HepG2 (cell line): ENCODE measurements around the gene SUN1. TPM values are rescaled to one million over a fixed set of nuclear protein-coding genes. Genes with fewer than 3 reads are reported as not detected.
"Not testable (repeated sequence)": the region's sequence is repeated elsewhere in the genome, so short reads cannot be mapped to it uniquely, and the experiment has no call there.

Source experiments
- ATAC-seq: fragments of 200-7000 bp; cut with Tn5 transposase; 3 replicates; pipeline ENCODE4 v1.9.1; 2020; ENCODE audit warnings: mild to moderate bottlenecking, moderate library complexity
- BruUV-seq: library from RNA; stranded (reverse); fragments of 400-500 nt; replicated peaks from 2 replicates; lab custom pipeline; 2021; lab: Mats Ljungman, UMichigan
- CTCF ChIA-PET: fragments of 300-600 bp; formaldehyde crosslinking; extraction: SDS; loops from one replicate; lab custom pipeline; 2021; ENCODE audit warnings: low total read pairs, inconsistent platforms, low intra/inter-chr PET ratio; lab: Yijun Ruan, JAX
- POLR2A ChIA-PET: fragments of 350-600 bp; sonication (Branson Sonifier 250); formaldehyde crosslinking; loops from one replicate; lab custom pipeline; 2020; ENCODE audit warnings: antibody characterized with exemption, inconsistent platforms; lab: Yijun Ruan, JAX
- DNase-seq: peaks from one replicate; pipeline ENCODE4 v3.0.0-alpha.2; 2015; ENCODE audit warnings: low spot score
- FAIRE-seq: peaks from 3 replicates; lab custom pipeline; 2011; peaks lifted over from hg19 to GRCh38; lab: Jason Lieb, UNC
- H2AFZ ChIP-seq: one replicate; pipeline ENCODE4 v1.6.1; 2011; ENCODE audit warnings: low read length, inconsistent platforms
- H3K27ac ChIP-seq: fragments of 300-600 bp; 3 replicates; pipeline ENCODE4 v1.8.0; 2011; ENCODE audit warnings: mixed run types, mild to moderate bottlenecking, mixed read lengths, low read length, inconsistent platforms; ENCODE audit not compliant: insufficient read depth; ENCODE audit errors: extremely low read length
- H3K27me3 ChIP-seq, 2 experiments: fragments of 200-600 bp in 1 of 2; 2 replicates in 1 of 2; 3 replicates in 1 of 2; pipeline versions ENCODE4 v1.6.0 to v1.8.0; 2011; ENCODE audit warnings: low read length in 2 of 2, mild to moderate bottlenecking in 2 of 2, moderate library complexity in 2 of 2, inconsistent platforms in 1 of 2; ENCODE audit not compliant: insufficient read depth in 2 of 2, control insufficient read depth in 1 of 2
- H3K36me3 ChIP-seq, 2 experiments: fragments of 200-600 bp in 1 of 2; replicated peaks in 1 of 2; 2 replicates in 1 of 2; 3 replicates in 1 of 2; pipeline versions ENCODE4 v1.5.1 to v1.8.0; 2011; ENCODE audit warnings: low read length in 2 of 2, inconsistent platforms in 1 of 2; ENCODE audit not compliant: insufficient read depth in 2 of 2, control insufficient read depth in 1 of 2
- H3K4me1 ChIP-seq: 2 replicates; pipeline ENCODE4 v1.5.1; 2012; ENCODE audit warnings: low read length, inconsistent platforms; ENCODE audit not compliant: insufficient read depth
- H3K4me2 ChIP-seq: 2 replicates; pipeline ENCODE4 v1.6.0; 2011; ENCODE audit warnings: low read depth, low read length, inconsistent platforms
- H3K4me3 ChIP-seq, 3 experiments: fragments of 200-600 bp in 1 of 3; sonication (generic), shearing (Covaris generic) in 1 of 3; replicated peaks in 1 of 3; 2 replicates each; pipeline ENCODE4 v1.5.1; 2011 to 2016; ENCODE audit warnings: low read length in 3 of 3, inconsistent platforms in 2 of 3, low read depth in 2 of 3, mild to moderate bottlenecking in 2 of 3, control low read depth in 1 of 3, mixed read lengths in 1 of 3; ENCODE audit not compliant: insufficient read depth in 1 of 3
- H3K79me2 ChIP-seq: one replicate; pipeline ENCODE4 v1.6.1; 2011; ENCODE audit warnings: low read length, inconsistent platforms; ENCODE audit not compliant: insufficient read depth
- H3K9ac ChIP-seq: 2 replicates; pipeline ENCODE4 v1.6.0; 2011; ENCODE audit warnings: mild to moderate bottlenecking, low read depth, low read length, inconsistent platforms; ENCODE audit not compliant: insufficient read depth
- H3K9me3 ChIP-seq: 2 replicates; pipeline ENCODE4 v1.5.1; 2012; ENCODE audit warnings: mild to moderate bottlenecking, low read length
- H4K20me1 ChIP-seq: 2 replicates; pipeline ENCODE4 v1.6.0; 2011; ENCODE audit warnings: inconsistent platforms, mild to moderate bottlenecking, low read length, moderate library complexity; ENCODE audit not compliant: insufficient read depth
- HOXA3 ChIP-seq: sonication (generic); formaldehyde crosslinking; IDR thresholded peaks from 2 replicates; pipeline ENCODE4 v1.5.0; 2020; ENCODE audit warnings: missing genetic modification reagents
- STAG1 ChIP-seq: sonication (generic); formaldehyde crosslinking; IDR thresholded peaks from 2 replicates; pipeline ENCODE4 v1.4.0; 2020; ENCODE audit warnings: missing genetic modification reagents
- ZBTB33 ChIP-seq: sonication (generic); formaldehyde crosslinking; IDR thresholded peaks from 2 replicates; pipeline ENCODE4 v1.4.0; 2020; ENCODE audit warnings: missing genetic modification reagents
- WGBS: methylation state at CpG from one replicate; pipeline ENCODE4 v1.1.6; 2017; ENCODE audit warnings: low lambda C conversion rate; 5-methylcytosine and 5-hydroxymethylcytosine counted together
- in situ Hi-C: cut with HindIII; loops from 2 replicates; pipeline ENCODE4 v1.10.0; 2017; ENCODE audit warnings: low pct_unique_long_range_greater_than_20kb; ENCODE audit not compliant: extremely low pct_ligation_motif_present
- intact Hi-C: fragments of 100-400 bp; cut with micrococcal nuclease; formaldehyde crosslinking; loops from one replicate; pipeline ENCODE4 v1.10.0; 2022; ENCODE audit not compliant: unreplicated experiment
- polyA plus RNA-seq, 8 experiments: library from polyadenylated mRNA; depleted of rRNA in 3 of 8; stranded (reverse) in 7 of 8; unstranded in 1 of 8; fragments of >200 nt; fragmentation: Illumina TruSeq in 4 of 8; extraction: Trizol in 4 of 8; gene quantifications; 2 replicates each; pipeline versions ENCODE4 v1.2.1 to v1.2.3, GENCODE V29; 2011 to 2016; ENCODE audit warnings: low read depth in 4 of 8, missing spikeins in 1 of 8, mixed read lengths in 1 of 8; ENCODE audit not compliant: insufficient read depth in 1 of 8
- total RNA-seq, 5 experiments: library from RNA; depleted of rRNA; stranded (reverse); fragments of >200 nt; fragmentation: Illumina TruSeq; extraction: Trizol; gene quantifications; 2 replicates each; pipeline ENCODE4 v1.2.3, GENCODE V29; 2016; ENCODE audit warnings: low read depth in 1 of 5
- TF ChIP-seq, protein P1 (sequence below): sonication (generic); formaldehyde crosslinking; IDR thresholded peaks from 2 replicates; pipeline ENCODE4 v1.5.0; 2020; ENCODE audit warnings: mild to moderate bottlenecking, missing genetic modification reagents, moderate library complexity

SUN1 gene
- total and polyA plus RNA-seq, 2 of the 13 experiments (the other 11 are each of a cell fraction or from before 2014, with no cell fraction given): 47.0 to 126 TPM

DNA sequence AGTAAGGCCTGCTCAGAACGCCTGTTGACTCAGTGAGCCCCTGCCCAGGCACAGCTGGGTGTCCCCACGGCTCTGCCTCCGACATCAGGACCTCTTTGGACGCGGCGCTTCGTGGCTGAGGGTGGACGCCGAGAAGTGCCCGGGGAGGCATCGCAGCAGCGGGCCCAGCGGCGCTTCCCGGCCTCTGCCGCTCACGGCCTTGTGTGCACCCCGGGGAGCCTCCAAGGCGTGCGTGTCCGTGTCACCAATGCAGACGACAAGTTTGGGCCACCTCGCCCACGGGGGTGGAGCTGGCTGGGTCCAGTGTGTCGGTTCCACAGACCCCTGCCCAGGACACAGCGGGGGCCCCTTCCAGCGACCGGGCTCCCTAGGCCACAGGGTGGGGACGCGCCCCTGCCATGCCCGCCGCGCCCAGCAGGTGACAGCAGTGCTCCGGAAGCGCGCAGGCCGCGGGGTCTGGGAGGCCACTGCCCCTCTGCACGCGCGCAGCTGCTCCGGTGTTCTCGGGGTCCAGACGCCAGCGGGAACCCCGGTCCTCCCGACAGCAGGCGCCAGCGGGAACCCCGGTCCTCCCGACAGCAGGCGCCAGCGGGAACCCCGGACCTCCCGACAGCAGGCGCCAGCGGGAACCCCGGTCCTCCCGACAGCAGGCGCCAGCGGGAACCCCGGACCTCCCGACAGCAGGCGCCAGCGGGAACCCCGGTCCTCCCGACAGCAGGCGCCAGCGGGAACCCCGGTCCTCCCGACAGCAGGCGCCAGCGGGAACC, 76.5 kb downstream of the SUN1 start:
- DNase-seq, H3K4me1 ChIP-seq, H3K9ac ChIP-seq, H3K4me3 ChIP-seq, POLR2A ChIA-PET, H4K20me1 ChIP-seq, FAIRE-seq, ATAC-seq, H3K4me2 ChIP-seq, H3K27me3 ChIP-seq, CTCF ChIA-PET, BruUV-seq, H2AFZ ChIP-seq, H3K9me3 ChIP-seq, H3K27ac ChIP-seq, H3K79me2 ChIP-seq, in situ Hi-C loops, H3K36me3 ChIP-seq: not testable (repeated sequence)
- 96% methylated on average over 27 of the region's 73 CpGs for WGBS
- intact Hi-C loops: loop anchor here (10.0 kb wide), 1 partner anchor 46 kb away; the partner anchor contains the start of gene ADAP1
- peak; percentile 53; the same call in 1 of the 2 replicates for TF ChIP-seq HOXA3
- TF ChIP-seq, protein P1, sequence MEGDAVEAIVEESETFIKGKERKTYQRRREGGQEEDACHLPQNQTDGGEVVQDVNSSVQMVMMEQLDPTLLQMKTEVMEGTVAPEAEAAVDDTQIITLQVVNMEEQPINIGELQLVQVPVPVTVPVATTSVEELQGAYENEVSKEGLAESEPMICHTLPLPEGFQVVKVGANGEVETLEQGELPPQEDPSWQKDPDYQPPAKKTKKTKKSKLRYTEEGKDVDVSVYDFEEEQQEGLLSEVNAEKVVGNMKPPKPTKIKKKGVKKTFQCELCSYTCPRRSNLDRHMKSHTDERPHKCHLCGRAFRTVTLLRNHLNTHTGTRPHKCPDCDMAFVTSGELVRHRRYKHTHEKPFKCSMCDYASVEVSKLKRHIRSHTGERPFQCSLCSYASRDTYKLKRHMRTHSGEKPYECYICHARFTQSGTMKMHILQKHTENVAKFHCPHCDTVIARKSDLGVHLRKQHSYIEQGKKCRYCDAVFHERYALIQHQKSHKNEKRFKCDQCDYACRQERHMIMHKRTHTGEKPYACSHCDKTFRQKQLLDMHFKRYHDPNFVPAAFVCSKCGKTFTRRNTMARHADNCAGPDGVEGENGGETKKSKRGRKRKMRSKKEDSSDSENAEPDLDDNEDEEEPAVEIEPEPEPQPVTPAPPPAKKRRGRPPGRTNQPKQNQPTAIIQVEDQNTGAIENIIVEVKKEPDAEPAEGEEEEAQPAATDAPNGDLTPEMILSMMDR (CRISPR knock-in tag): peak; percentile 31; the same call in 1 of the 2 replicates
- TF ChIP-seq STAG1 (CRISPR knock-in tag): 0 out of 2 replicates have a peak, but pooled peaks have one; percentile 13
- TF ChIP-seq ZBTB33: peak; percentile 89
